SW480 (cell line): ENCODE data around the gene NLRX1.
"Not testable (repeated sequence)": the region's sequence is repeated elsewhere in the genome, so short reads cannot be mapped to it uniquely, and the experiment has no call there.

Source experiments
- DNase-seq: peaks from one replicate; pipeline ENCODE4 v3.0.0-alpha.2; 2016; ENCODE audit warnings: low spot score

Gene NLRX1

GRCh38 chr11:119155733-119156492 lies 12.6 kb upstream of the NLRX1 start:
- DNase-seq: peak; percentile 66

- DNase-seq: no peak
Observed at GRCh38 chr11:119156496-119156895, 12.0 kb upstream of the NLRX1 start.

GRCh38 chr11:119157063-119157462 lies 11.5 kb upstream of the NLRX1 start:
- DNase-seq: no peak

GRCh38 chr11:119158467-119158866 lies 10.1 kb upstream of the NLRX1 start:
- no peak for DNase-seq

- no peak for DNase-seq
Observed at GRCh38 chr11:119160151-119160550, 8.4 kb upstream of the NLRX1 start.

- no peak for DNase-seq
Observed at GRCh38 chr11:119161871-119162270, 6.7 kb upstream of the NLRX1 start.

GRCh38 chr11:119166368-119167076 lies 2.0 kb upstream of the NLRX1 start:
- DNase-seq: peak; percentile 84

GRCh38 chr11:119167077-119167458 lies 1.5 kb upstream of the NLRX1 start:
- not testable (repeated sequence) for DNase-seq

GRCh38 chr11:119167933-119168332 lies 592 bp upstream of the NLRX1 start:
- DNase-seq: peak; percentile 30

GRCh38 chr11:119169282-119169719 lies 776 bp downstream of the NLRX1 start:
- DNase-seq: no peak

- no peak for DNase-seq
Observed at GRCh38 chr11:119172513-119172912, 4.0 kb downstream of the NLRX1 start.

GRCh38 chr11:119173453-119173852 lies 4.9 kb downstream of the NLRX1 start:
- DNase-seq: no peak

- DNase-seq: peak; percentile 23
Observed at GRCh38 chr11:119175493-119176077, 7.1 kb downstream of the NLRX1 start.

- no peak for DNase-seq
Observed at GRCh38 chr11:119178166-119178680, 9.7 kb downstream of the NLRX1 start.

- no peak for DNase-seq
Observed at GRCh38 chr11:119179342-119179741, 10.8 kb downstream of the NLRX1 start.

GRCh38 chr11:119179983-119180382 lies 11.5 kb downstream of the NLRX1 start:
- no peak for DNase-seq

GRCh38 chr11:119180729-119181676 lies 12.5 kb downstream of the NLRX1 start:
- no peak for DNase-seq

GRCh38 chr11:119181677-119182412 lies 13.3 kb downstream of the NLRX1 start:
- no peak for DNase-seq

GRCh38 chr11:119184399-119184798 lies 15.9 kb downstream of the NLRX1 start:
- not testable (repeated sequence) for DNase-seq

- no peak for DNase-seq
Observed at GRCh38 chr11:119185981-119186634, 17.6 kb downstream of the NLRX1 start.
